Measurements from ENCODE around the gene PLEKHF1.

Gene PLEKHF1

GRCh38 chr19:29635963-29636362 is 29.3 kb upstream of the PLEKHF1 start:
- FAIRE-seq, result no peak

- FAIRE-seq, result no peak
These were observed 28.5 kb upstream of the PLEKHF1 start for GRCh38 chr19:29636553-29637360.

GRCh38 chr19:29639086-29639485 is 26.2 kb upstream of the PLEKHF1 start:
- FAIRE-seq, result no peak

GRCh38 chr19:29640231-29640630 is 25.0 kb upstream of the PLEKHF1 start:
- FAIRE-seq, result no peak

- no peak for FAIRE-seq
These were observed 23.7 kb upstream of the PLEKHF1 start for GRCh38 chr19:29641597-29641996.

GRCh38 chr19:29643361-29643935 is 21.8 kb upstream of the PLEKHF1 start:
- no peak for FAIRE-seq

GRCh38 chr19:29644210-29644609 is 21.1 kb upstream of the PLEKHF1 start:
- FAIRE-seq, result no peak

GRCh38 chr19:29645491-29645867 is 19.8 kb upstream of the PLEKHF1 start:
- FAIRE-seq, result no peak

- FAIRE-seq, result no peak
These were observed 19.4 kb upstream of the PLEKHF1 start for GRCh38 chr19:29645911-29646310.

- FAIRE-seq, result no peak
These were observed 14.4 kb upstream of the PLEKHF1 start for GRCh38 chr19:29650772-29651387.

- no peak for FAIRE-seq
These were observed 13.5 kb upstream of the PLEKHF1 start for GRCh38 chr19:29651622-29652394.

- FAIRE-seq, result no peak
These were observed 11.9 kb upstream of the PLEKHF1 start for GRCh38 chr19:29653398-29653797.

GRCh38 chr19:29655648-29656335 is 9.5 kb upstream of the PLEKHF1 start:
- FAIRE-seq, result no peak

- FAIRE-seq, result no peak
These were observed 6.9 kb upstream of the PLEKHF1 start for GRCh38 chr19:29658221-29658991.

- FAIRE-seq, result no peak
These were observed 4.4 kb upstream of the PLEKHF1 start for GRCh38 chr19:29660835-29661234.

GRCh38 chr19:29662278-29662603 is 3.0 kb upstream of the PLEKHF1 start:
- no peak for FAIRE-seq

- FAIRE-seq, result no peak
These were observed 2.5 kb upstream of the PLEKHF1 start for GRCh38 chr19:29662604-29663404.

GRCh38 chr19:29663861-29664752 is 1.2 kb upstream of the PLEKHF1 start:
- no peak for FAIRE-seq

- FAIRE-seq, result no peak
These were observed 477 bp upstream of the PLEKHF1 start for GRCh38 chr19:29664753-29665214.

All from A204.1 (cell line).